ACHN (cell line): Measurements from ENCODE around the gene PACS1.

Experiments used
- DNase-seq: peaks from one replicate; pipeline ENCODE4 v3.0.0-alpha.2; 2015
- in situ Hi-C: cut with HindIII; loops from 2 replicates; pipeline ENCODE4 v1.10.0; 2017; ENCODE audit warnings: low sequenced_read_pairs, low pct_ligation_motif_present, low pct_unique_long_range_greater_than_20kb

Gene PACS1

DNA sequence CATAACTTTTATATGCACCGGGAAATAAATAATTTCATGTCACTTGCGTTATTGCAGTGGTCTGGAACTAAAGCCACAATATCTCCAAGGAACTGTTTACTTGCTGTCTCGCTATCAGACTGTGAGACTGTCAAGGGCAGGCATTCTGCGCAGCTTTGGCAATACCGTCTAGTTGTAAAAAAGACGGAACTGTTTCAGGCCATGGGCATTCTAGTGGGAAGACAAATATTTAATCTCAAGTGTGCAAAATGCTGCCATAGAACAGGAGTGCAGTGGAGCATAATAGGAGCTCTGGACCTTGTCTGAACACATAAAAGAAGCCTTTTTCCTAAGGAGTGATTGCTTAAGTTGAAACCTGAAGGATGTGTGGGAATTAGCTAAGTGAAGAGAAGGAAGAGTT lies 53.8 kb downstream of the PACS1 start:
- no peak for DNase-seq
- in situ Hi-C loops, result no loop called here

DNA sequence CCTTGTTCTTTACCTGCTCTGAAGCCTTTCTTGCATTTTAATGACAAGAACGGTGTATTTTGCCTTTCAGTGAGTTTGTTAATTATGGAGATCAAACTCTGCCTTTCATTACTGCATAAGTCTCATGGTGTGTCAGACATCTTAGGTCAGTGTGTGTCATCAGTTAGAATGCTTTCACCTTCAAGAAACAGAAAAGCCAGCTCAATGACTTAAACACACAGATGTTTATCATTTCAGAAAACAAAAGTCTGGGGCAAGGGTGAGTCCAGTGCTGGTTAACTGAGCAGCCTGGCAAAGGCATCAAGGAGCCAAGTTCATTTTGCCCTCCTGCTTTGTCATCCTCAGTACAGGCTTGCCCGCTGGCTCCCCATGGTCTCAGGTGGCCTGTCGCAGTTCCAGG lies 54.5 kb downstream of the PACS1 start:
- no peak for DNase-seq
- in situ Hi-C loops, result no loop called here

DNA sequence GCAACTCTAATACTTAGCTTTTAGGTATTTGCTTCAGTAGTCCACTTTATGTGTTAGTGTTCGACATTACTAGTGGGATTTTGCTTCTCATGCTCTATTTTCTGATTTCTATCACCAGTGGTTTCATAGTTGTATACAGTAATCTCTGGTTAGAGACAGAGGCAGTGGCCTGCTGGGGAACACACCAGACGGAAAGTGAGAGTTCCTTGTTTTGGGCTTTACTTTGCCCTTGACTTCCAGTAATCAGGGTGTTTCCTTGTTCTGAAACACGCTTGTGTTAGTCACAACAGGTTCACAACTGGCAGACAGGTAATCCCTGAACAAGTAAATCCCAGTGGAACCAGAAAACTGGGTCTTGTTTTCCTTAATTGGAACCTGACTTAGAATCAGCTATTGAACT lies 56.0 kb downstream of the PACS1 start:
- in situ Hi-C loops, result no loop called here
- DNase-seq, result no peak

DNA sequence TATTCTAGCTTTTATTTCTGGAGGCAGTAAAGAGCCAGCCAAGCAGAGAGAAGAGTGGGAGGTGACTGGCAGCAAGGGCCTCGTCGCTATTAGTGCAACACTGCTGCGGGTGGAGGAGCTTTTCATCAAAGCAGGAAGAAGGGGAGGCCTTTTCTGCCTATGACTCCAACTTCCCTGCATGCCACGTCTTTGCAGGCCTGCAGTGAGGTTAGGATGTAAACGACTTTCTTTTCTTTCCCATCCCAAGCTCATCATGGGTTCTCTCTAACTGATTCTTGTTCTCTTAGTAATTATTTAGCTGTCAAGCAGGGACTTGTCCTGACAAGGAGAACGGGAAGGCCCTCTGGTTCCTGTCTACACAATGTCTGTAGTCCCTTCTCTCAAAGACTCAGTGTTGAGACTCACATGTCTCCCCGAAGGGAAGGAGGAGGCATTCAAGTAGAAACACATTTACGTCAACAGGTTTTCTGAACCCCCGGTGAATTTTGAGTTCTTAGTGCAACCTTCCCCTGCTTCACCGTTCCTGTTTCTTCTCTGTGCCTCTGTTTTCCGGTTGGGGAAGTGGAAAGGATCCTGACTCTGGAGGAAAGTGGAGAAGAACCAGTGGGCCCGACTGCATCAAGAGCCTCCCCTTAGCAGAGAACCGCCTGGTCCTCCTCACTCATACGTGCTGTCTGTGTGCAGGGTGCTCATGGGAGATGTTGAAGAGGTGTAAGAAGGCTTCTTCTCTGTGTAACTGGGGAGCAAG lies 56.9 kb downstream of the PACS1 start:
- DNase-seq, result peak; percentile 56
- in situ Hi-C loops, result no loop called here

DNA sequence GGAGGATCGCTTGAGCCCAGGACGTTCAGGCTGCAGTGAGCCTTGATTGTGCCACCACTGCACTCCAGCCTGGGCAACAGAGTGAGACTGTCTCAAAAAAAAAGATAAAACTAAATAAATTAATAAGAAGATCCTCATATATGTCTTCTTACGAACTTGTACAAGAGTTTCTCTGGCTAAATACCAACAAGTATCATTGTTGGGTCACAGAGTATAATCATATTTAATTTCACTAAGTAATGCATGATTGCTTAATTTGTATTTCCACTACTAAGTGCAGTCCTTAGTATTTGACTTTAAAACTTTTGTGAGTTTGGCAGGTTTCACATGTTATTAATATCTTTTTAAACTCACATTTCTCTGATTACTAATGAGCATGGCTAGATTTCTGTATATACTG lies 60.9 kb downstream of the PACS1 start:
- in situ Hi-C loops, result no loop called here
- DNase-seq, result no peak

DNA sequence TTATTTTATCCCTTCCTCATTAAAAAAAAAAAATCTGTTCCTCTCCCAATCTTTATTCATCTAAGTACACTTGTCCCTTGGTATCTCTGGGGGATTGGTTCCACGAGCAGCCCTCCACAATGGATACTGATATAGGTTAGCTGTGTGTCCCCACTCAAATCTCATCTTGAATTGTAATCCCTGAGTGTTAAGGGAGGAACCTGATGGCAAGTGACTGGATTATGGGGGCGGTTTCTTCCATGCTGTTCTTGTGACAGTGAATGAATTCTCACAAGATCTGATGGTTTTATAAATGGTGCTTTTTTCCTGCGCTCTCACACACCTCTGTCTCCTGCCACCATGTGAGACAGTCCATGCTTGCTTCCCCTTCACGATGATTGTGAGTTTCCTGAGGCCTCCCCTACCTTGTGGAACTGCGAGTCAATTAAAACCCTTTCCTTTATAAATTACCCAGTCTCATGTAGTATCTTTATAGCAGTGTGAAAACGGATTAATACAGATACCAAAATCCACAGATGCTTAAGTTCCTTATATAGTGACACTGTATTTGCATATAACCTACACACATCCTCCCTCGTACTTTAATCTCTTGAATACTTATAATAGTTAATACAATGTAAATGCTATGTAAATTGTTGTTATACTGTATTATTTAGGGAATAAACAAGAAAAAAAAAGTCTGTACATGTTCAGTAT lies 62.0 kb downstream of the PACS1 start:
- no peak for DNase-seq
- in situ Hi-C loops, result no loop called here

DNA sequence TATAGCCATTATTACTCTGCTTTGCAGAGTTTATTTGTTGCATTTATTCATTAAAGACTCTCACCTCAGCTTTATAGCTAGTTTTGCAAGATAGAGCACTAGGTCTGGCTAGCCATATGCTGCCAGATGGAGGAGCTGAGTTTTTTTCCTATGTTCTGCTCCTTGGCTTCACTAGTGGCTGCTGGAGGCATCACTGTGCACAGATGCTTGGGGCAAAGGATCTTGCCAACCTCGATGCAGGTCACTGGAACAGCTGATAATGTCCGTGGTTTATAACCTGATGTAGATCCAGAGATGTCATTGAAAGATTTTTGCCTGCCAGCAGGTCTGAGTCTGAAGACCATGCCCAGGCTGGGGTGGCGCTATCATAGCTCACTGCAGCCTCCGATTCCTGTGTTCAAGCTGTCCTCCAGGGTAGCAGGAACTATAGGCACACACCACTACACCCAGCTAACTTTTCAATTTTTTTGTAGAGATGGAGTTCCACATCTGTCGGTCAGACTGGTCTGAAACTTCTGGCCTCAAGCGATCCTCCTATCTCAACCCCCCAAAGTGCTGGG lies 63.2 kb downstream of the PACS1 start:
- DNase-seq, result no peak

DNA sequence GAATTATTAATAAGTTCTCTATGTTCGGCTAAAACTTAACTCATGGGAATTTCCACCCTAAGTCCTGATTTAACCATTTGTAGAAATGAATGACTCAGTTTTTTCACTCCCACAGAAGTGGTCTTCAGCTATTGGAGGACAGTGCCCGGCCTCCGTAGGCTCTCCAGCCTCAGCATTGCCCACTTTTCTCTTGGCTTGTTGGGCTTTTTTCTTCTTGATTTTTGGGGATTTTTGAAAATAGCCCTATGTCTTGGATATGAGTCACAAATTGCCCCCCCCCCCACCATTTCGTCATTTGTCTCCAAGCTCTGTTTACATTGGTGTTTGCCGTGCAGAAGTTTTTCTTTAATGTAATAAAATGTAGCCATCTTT lies 66.7 kb downstream of the PACS1 start:
- in situ Hi-C loops, result no loop called here
- peak; percentile 34 for DNase-seq

More for the DNA sequence above, 63.2 kb downstream of the PACS1 start:
- in situ Hi-C loops, result no loop called here

DNA sequence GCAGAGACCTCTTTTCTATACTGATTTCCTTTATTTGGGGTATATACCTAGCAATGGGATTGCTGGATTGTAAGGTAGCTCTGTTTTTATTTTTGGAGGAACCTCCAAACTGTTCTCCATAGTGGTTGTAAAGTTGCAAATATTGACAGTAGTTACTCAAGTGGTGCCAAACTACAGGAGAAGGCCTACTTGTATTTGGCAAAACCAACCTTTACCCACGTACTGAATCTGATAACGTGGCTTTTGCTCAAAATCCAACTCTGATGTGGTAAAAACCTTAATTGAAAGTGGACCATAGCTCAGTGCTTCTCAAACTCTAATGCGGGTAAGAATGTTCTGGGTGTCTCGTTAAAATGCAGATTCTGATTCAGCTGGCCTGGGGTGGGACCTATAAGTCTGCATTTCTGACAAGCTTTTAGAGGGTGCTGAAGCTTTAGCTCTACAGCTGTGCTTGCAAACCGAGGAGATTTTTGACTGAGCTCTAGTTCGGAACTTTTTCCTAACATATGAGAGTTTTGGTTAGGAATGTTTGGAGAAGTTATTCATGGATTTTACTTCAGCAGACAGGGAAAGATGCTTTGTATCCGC lies 69.8 kb downstream of the PACS1 start:
- no peak for DNase-seq
- in situ Hi-C loops, result no loop called here

DNA sequence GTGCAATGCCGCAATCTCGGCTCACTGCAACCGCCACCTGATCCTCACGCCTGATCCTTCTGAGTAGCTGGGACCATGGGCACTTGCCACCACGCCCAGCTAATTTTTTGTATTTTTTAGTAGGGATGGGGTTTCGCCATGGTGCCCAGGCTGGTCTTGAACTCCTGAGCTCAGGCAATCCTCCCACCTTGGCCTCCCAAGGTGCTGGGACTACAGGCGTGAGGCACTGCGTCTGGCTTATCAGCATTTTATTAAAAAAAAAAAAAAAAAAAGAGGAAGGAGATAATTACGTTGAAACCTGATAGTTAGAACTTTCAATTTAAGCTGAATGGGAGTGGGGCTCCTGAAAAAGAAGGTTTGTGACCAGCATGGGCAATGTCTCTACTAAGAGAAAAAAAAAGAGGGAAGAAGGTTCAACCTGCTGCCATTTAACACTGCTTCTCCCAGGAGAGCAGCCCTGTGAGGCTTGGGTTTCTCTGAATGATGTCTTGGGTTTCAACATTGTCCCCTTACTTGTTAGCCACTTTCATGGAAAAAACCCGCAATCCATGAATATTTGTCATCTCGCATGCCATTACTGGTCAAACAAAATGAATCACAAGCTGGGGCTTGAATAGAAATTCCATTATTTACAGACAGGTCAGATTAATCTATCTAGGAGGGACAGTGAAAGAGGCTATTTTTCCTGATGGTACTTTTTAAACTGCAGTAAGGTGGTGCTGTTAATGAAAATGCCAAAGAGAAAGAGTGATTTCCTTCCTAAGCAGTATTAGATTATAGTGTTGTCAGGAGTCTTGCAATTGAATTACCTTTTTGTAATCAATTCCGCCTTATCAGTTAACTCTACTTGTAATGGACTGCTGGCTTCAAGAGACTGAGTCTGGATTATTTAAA lies 72.5 kb downstream of the PACS1 start:
- in situ Hi-C loops, result no loop called here

DNA sequence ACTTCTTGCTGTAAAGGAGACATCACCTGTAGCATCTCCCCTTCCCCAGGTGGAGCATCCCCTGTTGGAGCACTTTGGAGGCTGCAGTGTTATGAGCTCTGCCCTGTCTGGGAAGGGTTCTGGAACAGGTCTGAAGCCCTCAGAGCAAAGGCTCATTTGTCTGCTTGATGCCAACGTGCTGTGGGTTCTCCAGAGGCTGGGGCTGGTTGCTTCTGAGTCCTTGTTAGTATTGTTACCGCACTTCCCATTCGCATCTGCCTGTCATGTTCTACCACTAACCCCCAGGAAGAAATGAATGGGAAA lies 73.1 kb downstream of the PACS1 start:
- in situ Hi-C loops, result no loop called here
- no peak for DNase-seq

More for the DNA sequence above, 72.5 kb downstream of the PACS1 start:
- DNase-seq, result no peak

DNA sequence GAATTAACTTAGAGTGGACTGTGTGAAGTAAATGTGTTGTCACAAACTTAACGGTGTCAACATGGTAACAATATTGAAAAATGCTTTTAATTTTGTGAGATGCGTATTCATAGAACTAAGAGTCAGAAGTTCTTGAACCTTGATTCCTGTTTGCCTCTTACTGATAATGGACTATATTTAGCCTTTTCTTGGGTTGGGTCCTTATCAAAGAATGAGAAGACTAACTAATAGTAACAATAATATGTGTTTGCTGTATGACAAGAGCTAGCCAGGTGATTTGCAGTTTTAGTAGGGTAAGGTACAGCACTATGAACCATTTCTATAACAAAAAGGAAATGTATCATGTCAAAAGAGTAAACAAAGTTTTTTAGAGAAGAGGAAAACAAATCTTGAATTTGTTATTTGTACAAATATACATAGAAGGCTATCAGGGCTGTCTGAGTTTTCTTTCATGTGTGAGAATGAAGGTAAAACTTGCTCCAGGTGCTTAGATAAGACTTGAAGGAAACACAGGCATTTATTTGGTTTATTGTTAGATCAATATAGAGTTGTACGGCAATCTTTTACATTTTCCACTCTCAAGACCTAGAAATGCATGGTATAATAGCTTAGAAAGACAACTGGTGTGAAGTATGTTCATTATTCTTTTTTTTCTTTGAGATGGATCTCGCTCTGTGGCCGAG lies 74.1 kb downstream of the PACS1 start:
- in situ Hi-C loops, result no loop called here
- DNase-seq, result no peak

DNA sequence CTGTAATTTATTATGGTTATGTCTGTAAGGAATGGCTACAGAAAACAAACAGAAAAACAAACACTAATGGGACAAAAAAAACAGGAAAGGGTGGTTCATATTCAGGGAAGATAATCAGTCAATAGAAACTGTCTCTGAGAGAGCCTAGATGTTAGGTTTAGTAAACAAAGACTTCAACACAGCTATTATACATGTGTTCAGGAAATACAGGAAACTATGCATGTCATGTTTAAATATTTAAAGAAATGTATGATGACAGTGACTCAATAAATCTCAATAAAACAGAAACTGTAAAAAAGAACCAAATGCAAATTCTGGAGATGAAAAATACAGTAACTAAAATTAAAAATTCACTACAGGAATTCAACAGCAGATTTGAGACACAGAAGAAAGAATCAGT lies 76.0 kb downstream of the PACS1 start:
- DNase-seq, result no peak
- in situ Hi-C loops, result no loop called here

DNA sequence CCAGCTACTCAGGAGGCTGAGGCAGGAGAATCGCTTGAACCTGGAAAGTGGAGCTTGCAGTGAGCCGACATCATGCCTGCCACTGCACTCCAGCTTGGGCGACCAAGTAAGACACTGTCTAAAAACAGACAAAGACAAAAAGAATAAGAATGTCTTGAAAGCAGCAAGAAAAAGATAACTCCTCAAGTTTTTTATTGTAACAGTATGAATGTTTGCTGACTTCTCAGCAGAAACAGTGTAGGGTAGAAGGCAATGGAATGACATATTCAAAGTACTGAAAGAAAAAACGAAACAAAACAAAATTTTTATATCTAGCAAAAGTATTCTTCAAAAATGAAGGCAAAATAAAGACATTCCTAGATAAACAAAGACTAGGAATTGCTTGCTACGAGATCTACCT lies 76.9 kb downstream of the PACS1 start:
- in situ Hi-C loops, result no loop called here
- DNase-seq, result no peak

DNA sequence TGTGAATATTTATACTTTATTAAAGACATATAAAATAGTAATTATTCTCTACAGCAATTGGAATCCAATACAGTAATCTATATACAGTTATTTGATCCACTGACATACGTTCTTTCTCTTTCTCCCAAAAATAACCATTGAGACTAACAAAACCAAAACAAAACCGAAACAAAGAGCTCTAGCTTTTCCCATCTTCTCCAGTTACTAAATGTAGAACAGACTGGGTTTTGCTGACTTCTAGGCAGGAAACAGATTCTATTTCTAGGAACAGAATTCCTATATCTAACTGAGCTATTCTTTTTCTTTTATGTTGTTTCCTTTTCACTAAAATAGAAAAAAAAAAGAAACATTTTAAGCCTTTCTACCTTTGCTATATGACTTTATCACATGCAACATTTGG lies 80.1 kb downstream of the PACS1 start:
- in situ Hi-C loops, result no loop called here
- DNase-seq, result no peak

DNA sequence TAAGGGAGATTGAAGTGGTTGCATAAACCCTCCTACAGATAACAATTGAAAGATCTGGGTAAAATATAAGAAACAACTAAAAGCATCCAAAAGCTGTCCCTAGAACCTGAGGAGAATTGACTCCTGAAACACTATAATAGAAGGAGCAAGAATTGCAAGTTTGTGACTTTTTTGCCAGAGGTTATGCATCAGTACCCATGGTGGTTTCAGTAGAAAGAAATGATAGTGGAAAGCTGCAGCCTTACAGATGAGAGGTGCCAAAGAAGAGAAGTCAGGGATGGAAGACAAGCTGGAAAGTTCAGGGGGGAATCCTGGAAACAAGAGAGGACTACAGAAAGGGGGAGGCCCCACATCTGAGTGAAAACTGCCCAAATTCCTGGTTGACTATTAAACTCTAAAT lies 80.7 kb downstream of the PACS1 start:
- in situ Hi-C loops, result no loop called here
- no peak for DNase-seq

DNA sequence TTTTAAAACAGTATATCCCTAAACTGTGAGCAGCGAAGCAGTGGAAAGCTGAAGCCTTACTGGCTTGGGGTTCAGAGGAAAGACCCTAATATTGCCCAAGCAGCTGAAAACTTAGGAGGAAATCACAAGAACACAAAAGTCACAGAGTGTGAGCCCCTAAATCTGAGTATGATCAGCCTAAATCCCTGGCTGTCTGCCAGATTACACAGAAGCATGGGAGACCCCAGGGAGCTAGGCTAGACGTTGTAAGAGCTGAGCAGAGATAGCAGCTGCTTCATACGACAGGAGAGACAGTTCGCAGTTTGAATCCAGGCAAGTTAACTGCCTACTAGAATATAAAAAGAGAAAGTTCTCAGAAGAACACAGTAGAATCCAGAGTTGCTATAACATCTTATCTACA lies 81.2 kb downstream of the PACS1 start:
- no peak for DNase-seq
- in situ Hi-C loops, result no loop called here

DNA sequence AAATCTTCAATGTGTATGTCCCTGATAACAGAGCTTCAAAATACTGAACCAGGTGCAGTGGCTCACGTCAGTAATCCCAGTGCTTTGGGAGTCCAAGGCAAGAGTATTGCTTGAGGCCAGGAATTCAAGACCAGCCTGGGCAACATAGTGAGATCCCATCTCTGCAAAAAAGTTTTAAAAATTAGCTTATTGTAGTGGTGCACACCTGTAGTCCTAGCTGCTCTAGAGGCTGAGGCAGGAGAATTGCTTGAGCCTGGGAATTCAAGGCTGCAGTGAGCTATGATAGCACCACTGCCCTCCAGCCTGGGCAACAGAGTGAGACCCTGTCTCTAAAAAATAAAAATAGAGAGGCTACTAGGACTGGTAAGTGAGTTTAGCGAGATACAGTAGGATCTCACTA lies 84.0 kb downstream of the PACS1 start:
- in situ Hi-C loops, result no loop called here
- DNase-seq, result no peak
